Activated CD4-positive, alpha-beta T cell treated with anti-CD3 and anti-CD28 coated beads for 36 hours (primary cell): Measurements from ENCODE around the gene PRR5L. TPM values are rescaled to one million over a fixed set of nuclear protein-coding genes. Genes with fewer than 3 reads are reported as not detected.
A peak's percentile ranks its signal among the peaks of the same experiment; 100 is the strongest.

ENCODE experiments used
- ATAC-seq: fragments of 200-7000 bp; cut with Tn5 transposase; one replicate; pipeline ENCODE4 v1.10.0; 2021; ENCODE audit warnings: mild to moderate bottlenecking, moderate library complexity
- CTCF ChIA-PET: fragments of 350-600 bp; sonication (Branson Sonifier 250); formaldehyde crosslinking; loops from one replicate; lab custom pipeline; 2021; ENCODE audit warnings: antibody characterized with exemption; lab: Charles Lee
- POLR2A ChIA-PET: fragments of 350-600 bp; sonication (Branson Sonifier 250); formaldehyde crosslinking; loops from one replicate; lab custom pipeline; 2021; ENCODE audit warnings: antibody characterized with exemption, inconsistent platforms; lab: Charles Lee
- DNase-seq: peaks from one replicate; pipeline ENCODE4 v3.0.0-alpha.2; 2020
- H3K27ac Mint-ChIP-seq: one replicate; pipeline ENCODE4 v1.8.0; 2021; ENCODE audit warnings: mixed read lengths
- H3K27me3 Mint-ChIP-seq: one replicate; pipeline ENCODE4 v1.8.0; 2021; ENCODE audit warnings: mixed read lengths
- H3K36me3 Mint-ChIP-seq: one replicate; pipeline ENCODE4 v1.8.0; 2021; ENCODE audit warnings: low read depth, mixed read lengths
- H3K4me1 Mint-ChIP-seq: one replicate; pipeline ENCODE4 v1.8.0; 2021; ENCODE audit warnings: mixed read lengths
- H3K4me3 Mint-ChIP-seq: one replicate; pipeline ENCODE4 v1.8.0; 2021; ENCODE audit warnings: mild to moderate bottlenecking, moderate library complexity, mixed read lengths
- H3K9me3 Mint-ChIP-seq: one replicate; pipeline ENCODE4 v1.8.0; 2021; ENCODE audit warnings: low read depth, mixed read lengths
- intact Hi-C, 2 experiments: fragments of 100-400 bp; cut with DNase I in 1 of 2; cut with micrococcal nuclease in 1 of 2; formaldehyde crosslinking; loops; one replicate each; pipeline versions ENCODE4 v1.14.2 to v1.15.1; 2022 to 2024; cut with DNase I, micrococcal nuclease
- total RNA-seq, 2 experiments: library from RNA; stranded (reverse); gene quantifications; one replicate each; pipeline ENCODE4 v1.2.3, GENCODE V29; 2021

PRR5L gene
- total RNA-seq, 2 experiments from 2014 or later, result 23.2 to 28.6 TPM

GRCh38 chr11:36356201-36356600 is 60.1 kb downstream of the PRR5L start:
- ChIA-PET POLR2A (no interaction called here), CTCF (interaction anchor here (1.0 to 1.2 kb wide), 2 partner anchors 137 to 138 kb away, joined by 3 to 4 read pairs; no protein-coding TSS in a partner anchor)
- Mint-ChIP-seq H3K4me3 (no peak overlapping the region), H3K4me1 (peaks cover 76% of the 10 kb centered on the region), H3K27ac (peak overlapping the region; percentile 32), H3K9me3 (no peaks in the 10 kb centered on the region), H3K27me3 (peaks cover 7% of the 10 kb centered on the region), H3K36me3 (no peaks in the 10 kb centered on the region)
- ATAC-seq (no peak), DNase-seq (no peak)
- intact Hi-C loops, result no loop called here

DNA sequence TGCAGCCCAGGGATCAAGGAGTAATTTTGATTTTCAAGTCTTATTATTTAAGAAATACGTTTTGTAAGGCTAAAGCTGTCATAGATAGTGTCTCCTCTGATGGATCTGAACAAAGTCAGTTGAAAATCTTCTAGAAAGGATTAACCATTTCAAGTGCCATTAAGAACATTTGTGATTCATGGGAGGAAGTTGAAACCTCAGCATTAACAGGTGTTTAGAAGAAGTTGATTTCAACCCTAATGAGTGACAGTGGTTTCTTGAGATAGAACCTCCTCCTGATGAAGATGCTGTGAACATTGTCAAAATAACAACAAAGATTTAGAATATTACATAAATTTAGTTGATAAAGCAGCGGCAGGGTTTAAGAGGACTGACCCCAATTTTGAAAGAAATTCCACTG is 61.7 kb downstream of the PRR5L start:
- ATAC-seq (no peak), DNase-seq (no peak)
- peaks cover 10% of the 10 kb centered on the region for H3K27me3 Mint-ChIP-seq
- H3K4me3 Mint-ChIP-seq, result no peak overlapping the region
- CTCF ChIA-PET, result no interaction called here
- H3K4me1 Mint-ChIP-seq, result peaks cover 82% of the 10 kb centered on the region
- no peaks in the 10 kb centered on the region for H3K9me3 Mint-ChIP-seq
- intact Hi-C loops, result no loop called here
- POLR2A ChIA-PET, result no interaction called here
- H3K36me3 Mint-ChIP-seq, result no peaks in the 10 kb centered on the region
- no peak overlapping the region for H3K27ac Mint-ChIP-seq

DNA sequence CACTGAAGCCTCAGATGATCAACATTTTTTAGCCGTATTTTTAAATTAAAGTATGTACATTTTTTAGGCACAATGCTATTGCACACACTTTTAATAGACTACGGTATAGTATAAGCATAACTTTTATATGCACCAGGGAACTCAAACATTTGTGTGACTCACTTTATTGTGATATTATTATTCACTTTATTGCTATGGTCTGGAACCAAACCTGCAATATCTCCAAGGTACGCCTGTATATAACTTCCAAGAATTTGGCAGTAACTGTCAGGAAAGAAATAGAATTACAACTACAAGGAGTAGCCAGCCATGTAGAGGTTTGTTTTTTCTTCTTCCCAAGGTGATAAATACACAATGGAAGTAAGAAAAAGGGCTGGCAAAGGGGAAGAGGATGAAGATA is 62.3 kb downstream of the PRR5L start:
- H3K36me3 Mint-ChIP-seq, result no peaks in the 10 kb centered on the region
- intact Hi-C loops, result no loop called here
- POLR2A ChIA-PET, result no interaction called here

DNA sequence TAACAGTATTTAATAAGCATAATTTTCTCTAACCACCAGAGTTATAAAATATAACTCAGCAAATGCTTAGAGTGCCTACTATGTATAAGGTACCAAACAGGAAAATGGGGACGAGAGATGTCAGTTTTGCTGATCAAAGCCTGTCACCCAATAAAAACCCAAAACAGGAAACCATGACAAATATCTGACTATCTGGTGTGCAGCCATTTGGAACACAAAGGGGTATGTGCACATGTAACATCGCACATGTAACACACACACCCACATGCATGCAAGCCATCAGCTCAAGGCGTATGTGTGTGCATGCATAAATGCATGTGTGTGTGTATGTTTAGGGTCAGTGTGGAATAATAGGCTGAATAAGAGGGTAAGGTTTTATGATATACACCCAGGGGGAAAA is 64.2 kb downstream of the PRR5L start:
- Mint-ChIP-seq H3K36me3 (no peaks in the 10 kb centered on the region), H3K9me3 (no peaks in the 10 kb centered on the region), H3K4me3 (no peak overlapping the region), H3K27ac (no peak overlapping the region), H3K4me1 (peaks cover 66% of the 10 kb centered on the region), H3K27me3 (peaks cover 16% of the 10 kb centered on the region)
- ChIA-PET CTCF (interaction anchor here (1.2 kb wide), 2 partner anchors 10 to 68 kb away, joined by 3 to 5 read pairs; no protein-coding TSS in a partner anchor), POLR2A (no interaction called here)
- peak; percentile 18 for ATAC-seq
- intact Hi-C loops, result no loop called here
- DNase-seq, result no peak

More for the DNA sequence above, 62.3 kb downstream of the PRR5L start:
- Mint-ChIP-seq H3K9me3 (no peaks in the 10 kb centered on the region), H3K4me3 (no peak overlapping the region), H3K27ac (no peak overlapping the region), H3K27me3 (peaks cover 12% of the 10 kb centered on the region), H3K4me1 (peaks cover 81% of the 10 kb centered on the region)
- ATAC-seq, result no peak
- DNase-seq, result no peak
- CTCF ChIA-PET, result no interaction called here

DNA sequence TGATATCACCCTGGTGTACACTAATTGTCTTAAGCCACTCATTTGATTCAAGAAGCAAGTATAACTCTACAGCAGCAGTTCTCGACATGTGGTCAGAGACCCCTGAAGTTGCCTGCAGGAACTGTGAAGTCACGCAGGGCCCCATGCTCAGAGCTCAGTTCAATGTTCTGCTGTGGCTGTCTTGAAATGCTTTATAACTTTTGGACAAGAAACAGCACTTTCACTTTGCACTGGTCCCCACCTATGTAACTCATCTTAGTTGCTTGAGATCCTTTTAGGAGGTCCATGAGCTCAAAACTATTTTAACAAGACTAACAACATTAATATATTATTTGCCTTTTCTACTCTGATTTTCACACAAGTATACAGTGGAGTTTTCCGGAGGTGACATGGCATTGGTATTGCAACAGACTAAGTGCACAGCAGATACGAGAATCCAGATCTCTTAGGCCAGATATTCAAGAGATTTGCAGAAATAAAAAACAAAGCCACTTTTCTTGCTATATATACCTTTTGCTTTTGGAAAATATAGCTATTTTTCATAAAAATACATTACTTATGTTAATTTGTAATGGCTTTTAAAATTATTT is 64.8 kb downstream of the PRR5L start:
- ChIA-PET CTCF (interaction anchor here (1.0 to 1.2 kb wide), 3 partner anchors 11 to 69 kb away, joined by 3 to 5 read pairs (median 3); no protein-coding TSS in a partner anchor), POLR2A (no interaction called here)
- Mint-ChIP-seq H3K4me1 (peaks cover 63% of the 10 kb centered on the region), H3K27ac (no peak overlapping the region), H3K27me3 (peaks cover 16% of the 10 kb centered on the region), H3K9me3 (no peaks in the 10 kb centered on the region), H3K4me3 (no peak overlapping the region), H3K36me3 (no peaks in the 10 kb centered on the region)
- ATAC-seq (peak; percentile 14), DNase-seq (no peak)
- intact Hi-C loops, result no loop called here

GRCh38 chr11:36361472-36361871 is 65.4 kb downstream of the PRR5L start:
- H3K27me3 Mint-ChIP-seq, result peaks cover 18% of the 10 kb centered on the region

GRCh38 chr11:36361901-36362391 is 65.9 kb downstream of the PRR5L start:
- intact Hi-C loops, result no loop called here
- ATAC-seq (peak; percentile 48), DNase-seq (no peak)
- CTCF ChIA-PET, result no interaction called here
- H3K36me3 Mint-ChIP-seq, result no peaks in the 10 kb centered on the region
- H3K27ac Mint-ChIP-seq, result peak overlapping the region; percentile 80
- H3K4me1 Mint-ChIP-seq, result peaks cover 54% of the 10 kb centered on the region
- H3K27me3 Mint-ChIP-seq, result peaks cover 18% of the 10 kb centered on the region
- no peaks in the 10 kb centered on the region for H3K9me3 Mint-ChIP-seq
- H3K4me3 Mint-ChIP-seq, result peak overlapping the region; percentile 45
- POLR2A ChIA-PET, result no interaction called here

More at GRCh38 chr11:36361472-36361871, 65.4 kb downstream of the PRR5L start:
- POLR2A ChIA-PET, result no interaction called here
- Mint-ChIP-seq H3K4me1 (peaks cover 58% of the 10 kb centered on the region), H3K9me3 (no peaks in the 10 kb centered on the region), H3K36me3 (no peaks in the 10 kb centered on the region), H3K4me3 (peak overlapping the region; percentile 45), H3K27ac (peak overlapping the region; percentile 80)
- DNase-seq (no peak), ATAC-seq (no peak)
- CTCF ChIA-PET, result interaction anchor here (1.0 to 1.2 kb wide), 3 partner anchors 11 to 69 kb away, joined by 3 to 5 read pairs (median 3); no protein-coding TSS in a partner anchor
- intact Hi-C loops, result no loop called here

DNA sequence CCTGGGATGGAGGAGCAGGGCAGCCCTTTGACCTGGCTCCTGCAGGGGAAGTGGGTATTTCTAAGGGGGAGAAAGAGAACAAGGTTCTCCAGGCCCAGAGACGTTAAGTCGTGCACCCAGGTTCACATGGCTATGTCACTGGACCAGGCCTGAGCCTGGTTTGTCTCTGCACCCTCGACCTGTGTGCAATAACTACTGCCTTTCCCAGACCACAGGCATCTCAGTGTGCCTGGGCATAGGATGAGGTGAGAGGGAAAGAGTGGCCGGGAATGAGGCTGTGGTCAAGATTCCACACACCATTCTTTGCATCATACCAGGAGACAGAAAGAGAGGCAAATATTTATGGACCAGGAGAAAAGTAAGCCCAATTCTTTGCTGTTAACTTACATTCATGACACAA is 66.8 kb downstream of the PRR5L start:
- ATAC-seq (no peak), DNase-seq (no peak)
- Mint-ChIP-seq H3K27me3 (peaks cover 21% of the 10 kb centered on the region), H3K27ac (peak overlapping the region; percentile 5), H3K4me1 (peaks cover 45% of the 10 kb centered on the region), H3K4me3 (peak overlapping the region; percentile 45), H3K9me3 (no peaks in the 10 kb centered on the region), H3K36me3 (no peaks in the 10 kb centered on the region)
- intact Hi-C loops, result no loop called here
- CTCF ChIA-PET, result interaction anchor here (0.6 to 1.7 kb wide), 6 partner anchors 10 to 136 kb away, joined by 3 to 4 read pairs (median 4); no protein-coding TSS in a partner anchor
- POLR2A ChIA-PET, result interaction anchor here (0.9 kb wide), 1 partner anchor 126 kb away, joined by 3 read pairs; no protein-coding TSS in a partner anchor

DNA sequence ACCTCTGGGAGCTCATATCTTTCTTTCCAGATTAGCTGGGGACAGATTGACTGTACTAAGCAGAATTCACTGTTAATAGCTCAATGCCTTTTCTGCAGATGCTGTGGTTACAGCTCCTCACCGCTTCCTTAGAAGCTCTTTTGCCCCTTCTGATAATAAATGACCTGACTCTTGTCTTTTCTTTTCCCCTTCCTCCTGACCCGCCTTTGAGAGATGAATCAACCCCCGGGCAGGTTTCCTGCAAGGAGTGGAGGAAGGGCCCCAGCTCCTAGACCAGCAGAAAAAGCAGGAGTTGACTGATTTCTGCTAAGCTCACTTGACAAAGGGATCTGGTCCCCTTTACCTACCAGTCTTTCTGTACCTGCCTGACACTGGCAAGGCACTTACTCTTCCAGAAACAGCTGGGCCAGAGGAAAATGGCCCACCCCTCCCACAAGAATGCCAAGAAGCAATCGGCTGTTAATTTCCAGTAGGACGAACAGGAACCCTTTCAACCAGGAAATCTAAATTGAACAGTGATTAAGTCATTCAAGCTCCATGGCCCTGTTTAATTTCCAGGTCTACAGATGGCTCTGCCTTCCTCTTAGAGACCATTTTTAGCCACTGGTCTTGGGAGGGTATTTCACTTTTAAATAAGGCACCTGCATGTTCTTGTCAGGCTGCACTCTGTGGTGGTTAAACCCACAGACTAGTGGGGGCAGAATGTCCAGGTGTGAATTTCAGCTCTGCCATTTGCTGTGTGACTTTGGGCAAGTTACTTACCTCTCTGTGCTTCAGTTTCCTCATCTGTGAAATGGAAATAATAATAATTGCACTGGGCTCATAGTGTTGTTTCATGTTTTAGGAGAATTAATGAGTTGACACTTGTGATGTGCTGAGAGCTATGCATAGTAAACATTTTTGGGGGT is 67.5 kb downstream of the PRR5L start:
- H3K4me1 Mint-ChIP-seq, result peaks cover 45% of the 10 kb centered on the region
- H3K4me3 Mint-ChIP-seq, result no peak overlapping the region
- ATAC-seq, result no peak

GRCh38 chr11:36364551-36365325 is 68.7 kb downstream of the PRR5L start:
- DNase-seq (no peak), ATAC-seq (no peak)
- Mint-ChIP-seq H3K9me3 (no peaks in the 10 kb centered on the region), H3K36me3 (no peaks in the 10 kb centered on the region), H3K4me3 (no peak overlapping the region), H3K4me1 (peaks cover 37% of the 10 kb centered on the region), H3K27me3 (peaks cover 17% of the 10 kb centered on the region), H3K27ac (no peak overlapping the region)
- ChIA-PET CTCF (interaction anchor here (0.9 to 1.7 kb wide), 5 partner anchors 11 to 144 kb away, joined by 3 to 4 read pairs (median 3); no protein-coding TSS in a partner anchor), POLR2A (interaction anchor here (0.7 kb wide), 1 partner anchor 1294 kb away, joined by 3 read pairs; no protein-coding TSS in a partner anchor)
- intact Hi-C loops, result no loop called here

More for the DNA sequence above, 67.5 kb downstream of the PRR5L start:
- intact Hi-C loops, result no loop called here
- DNase-seq, result no peak
- Mint-ChIP-seq H3K27me3 (peaks cover 21% of the 10 kb centered on the region), H3K9me3 (no peaks in the 10 kb centered on the region), H3K27ac (no peak overlapping the region), H3K36me3 (no peaks in the 10 kb centered on the region)
- CTCF ChIA-PET, result interaction anchor here (0.6 to 1.7 kb wide), 10 partner anchors 9 to 145 kb away, joined by 3 to 4 read pairs (median 4); no protein-coding TSS in a partner anchor
- POLR2A ChIA-PET, result interaction anchor here (0.7 to 0.9 kb wide), 2 partner anchors 125 to 1292 kb away, joined by 3 read pairs; no protein-coding TSS in a partner anchor
